Left kidney (tissue), 2 donors: ENCODE data around the gene KCNMA1. TPM values are rescaled to one million over a fixed set of nuclear protein-coding genes. Genes with fewer than 3 reads are reported as not detected.

Experiments
- DNase-seq: peaks from one replicate; pipeline ENCODE4 v3.0.0-alpha.2; 2013
- polyA plus RNA-seq: library from polyadenylated mRNA; unstranded; fragments of 120-200 nt; gene quantifications from one replicate; pipeline ENCODE4 v1.2.1, GENCODE V29; 2013; ENCODE audit not compliant: insufficient read length

Gene KCNMA1
- polyA plus RNA-seq, 1 donor, result 3.6 TPM

- DNase-seq, result no peak
These were observed 130.9 kb downstream of the KCNMA1 start for GRCh38 chr10:77506517-77507200.

- no peak for DNase-seq
These were observed 131.9 kb downstream of the KCNMA1 start for GRCh38 chr10:77505431-77506334.

GRCh38 chr10:77504873-77505257, 132.7 kb downstream of the KCNMA1 start:
- no peak for DNase-seq

- DNase-seq, result no peak
These were observed 133.3 kb downstream of the KCNMA1 start for GRCh38 chr10:77504196-77504872.

GRCh38 chr10:77501846-77502261, 135.8 kb downstream of the KCNMA1 start:
- DNase-seq, result no peak

- no peak for DNase-seq
These were observed 136.3 kb downstream of the KCNMA1 start for GRCh38 chr10:77501152-77501845.

GRCh38 chr10:77500754-77501151, 136.9 kb downstream of the KCNMA1 start:
- no peak for DNase-seq

GRCh38 chr10:77498829-77499228, 138.8 kb downstream of the KCNMA1 start:
- no peak for DNase-seq

- DNase-seq, result no peak
These were observed 139.4 kb downstream of the KCNMA1 start for GRCh38 chr10:77498210-77498609.

- no peak for DNase-seq
These were observed 139.9 kb downstream of the KCNMA1 start for GRCh38 chr10:77497748-77498147.

- no peak for DNase-seq
These were observed 140.6 kb downstream of the KCNMA1 start for GRCh38 chr10:77496941-77497420.

- no peak for DNase-seq
These were observed 142.7 kb downstream of the KCNMA1 start for GRCh38 chr10:77494756-77495541.

GRCh38 chr10:77494327-77494726, 143.3 kb downstream of the KCNMA1 start:
- no peak for DNase-seq

- DNase-seq, result no peak
These were observed 143.8 kb downstream of the KCNMA1 start for GRCh38 chr10:77493851-77494261.

GRCh38 chr10:77493239-77493806, 144.3 kb downstream of the KCNMA1 start:
- DNase-seq, result no peak

- no peak for DNase-seq
These were observed 145.1 kb downstream of the KCNMA1 start for GRCh38 chr10:77492368-77492994.

- no peak for DNase-seq
These were observed 146.9 kb downstream of the KCNMA1 start for GRCh38 chr10:77490534-77491314.

- DNase-seq, result no peak
These were observed 151.1 kb downstream of the KCNMA1 start for GRCh38 chr10:77486517-77486916.

GRCh38 chr10:77485847-77486246, 151.8 kb downstream of the KCNMA1 start:
- DNase-seq, result no peak
